OCI-LY3 (cell line): ENCODE results near the gene KLHL35.

Source experiments
- CTCF ChIP-seq: fragments of 200-600, 300-600 bp; sonication (generic); IDR thresholded peaks from 2 replicates; pipeline ENCODE4 v1.5.1; 2014; ENCODE audit warnings: antibody characterized with exemption, low read length, low read depth
- EZH2phosphoT487 ChIP-seq: fragments of 200-600 bp; shearing (Covaris generic); IDR thresholded peaks from 2 replicates; pipeline ENCODE4 v1.6.1; 2018; ENCODE audit warnings: antibody characterized with exemption, mixed run types, low read depth

DNA sequence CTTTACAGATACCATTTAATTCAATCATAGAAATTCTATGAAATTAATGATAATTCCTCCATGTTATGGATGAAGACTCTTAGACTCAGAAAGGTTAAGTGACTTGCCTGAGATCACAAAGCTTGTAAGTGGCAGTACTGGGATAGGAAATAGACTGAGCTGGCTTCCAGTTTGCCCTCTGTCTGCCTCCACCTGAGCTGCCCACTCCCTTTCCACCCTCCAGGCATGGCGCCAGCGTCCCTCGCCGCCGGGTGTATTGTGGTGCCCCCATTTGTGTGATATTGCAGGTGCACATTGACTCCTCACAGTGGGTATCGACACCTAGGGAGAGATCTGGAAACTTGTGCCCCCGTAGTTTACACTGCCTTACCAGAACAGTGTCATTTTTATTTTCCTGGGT, 43.1 kb downstream of the KLHL35 start:
- TF ChIP-seq CTCF (no peak), EZH2phosphoT487 (no peak)
